Measurements from ENCODE around the gene MPRIP.
"Not testable (repeated sequence)": the region's sequence is repeated elsewhere in the genome, so short reads cannot be mapped to it uniquely, and the experiment has no call there.

Gene MPRIP

GRCh38 chr17:17042384-17042736 lies at the start of gene MPRIP:
TSS of gene MPRIP (plus strand) at chr17:17042457. CDS start at chr17:17042849, 392 bp downstream.
- DNase-seq (ENCODE audit: low read depth, low spot score) = no peak

- no peak for DNase-seq (ENCODE audit: low read depth, low spot score)
Observed at GRCh38 chr17:16994631-16995030, 47.6 kb upstream of the MPRIP start.

- no peak for DNase-seq (ENCODE audit: low read depth, low spot score)
Observed at GRCh38 chr17:16995930-16996329, 46.3 kb upstream of the MPRIP start.

- not testable (repeated sequence) for DNase-seq (ENCODE audit: low read depth, low spot score)
Observed at GRCh38 chr17:16996726-16997125, 45.5 kb upstream of the MPRIP start.

- no peak for DNase-seq (ENCODE audit: low read depth, low spot score)
Observed at GRCh38 chr17:16997514-16998429, 44.5 kb upstream of the MPRIP start.

GRCh38 chr17:16999931-17000625 lies 42.2 kb upstream of the MPRIP start:
- DNase-seq (ENCODE audit: low read depth, low spot score) = no peak

GRCh38 chr17:17001076-17001777 lies 41.0 kb upstream of the MPRIP start:
- no peak for DNase-seq (ENCODE audit: low read depth, low spot score)

- peak; percentile 86 for DNase-seq (ENCODE audit: low read depth, low spot score)
Observed at GRCh38 chr17:17001874-17002520, 40.3 kb upstream of the MPRIP start.

- not testable (repeated sequence) for DNase-seq (ENCODE audit: low read depth, low spot score)
Observed at GRCh38 chr17:17002731-17003715, 39.2 kb upstream of the MPRIP start.

GRCh38 chr17:17004251-17004996 lies 37.8 kb upstream of the MPRIP start:
- DNase-seq (ENCODE audit: low read depth, low spot score) = no peak

- not testable (repeated sequence) for DNase-seq (ENCODE audit: low read depth, low spot score)
Observed at GRCh38 chr17:17004997-17005614, 37.2 kb upstream of the MPRIP start.

GRCh38 chr17:17007891-17008290 lies 34.4 kb upstream of the MPRIP start:
- DNase-seq (ENCODE audit: low read depth, low spot score) = not testable (repeated sequence)

GRCh38 chr17:17008621-17009397 lies 33.4 kb upstream of the MPRIP start:
- not testable (repeated sequence) for DNase-seq (ENCODE audit: low read depth, low spot score)

- not testable (repeated sequence) for DNase-seq (ENCODE audit: low read depth, low spot score)
Observed at GRCh38 chr17:17009972-17010371, 32.3 kb upstream of the MPRIP start.

- not testable (repeated sequence) for DNase-seq (ENCODE audit: low read depth, low spot score)
Observed at GRCh38 chr17:17010545-17011034, 31.7 kb upstream of the MPRIP start.

GRCh38 chr17:17011043-17011907 lies 31.0 kb upstream of the MPRIP start:
- peak; percentile 75 for DNase-seq (ENCODE audit: low read depth, low spot score)
